Nephron (organoid): ENCODE measurements around the gene PKHD1.

Experiments
- H3K27ac Mint-ChIP-seq, 3 experiments: 2 replicates each; pipeline ENCODE4 v1.8.0; 2020; ENCODE audit warnings: mixed read lengths in 3 of 3, mild to moderate bottlenecking in 2 of 3, moderate library complexity in 1 of 3
- H3K27me3 Mint-ChIP-seq: 2 replicates; pipeline ENCODE4 v1.8.0; 2021; ENCODE audit warnings: low read depth, mild to moderate bottlenecking, moderate library complexity, mixed read lengths
- H3K36me3 Mint-ChIP-seq: 2 replicates; pipeline ENCODE4 v1.8.0; 2020; ENCODE audit warnings: low read depth, mixed read lengths
- H3K4me1 Mint-ChIP-seq: 2 replicates; pipeline ENCODE4 v1.8.0; 2020; ENCODE audit warnings: mixed read lengths
- H3K4me3 Mint-ChIP-seq, 3 experiments: 2 replicates each; pipeline ENCODE4 v1.8.0; 2020; ENCODE audit warnings: mild to moderate bottlenecking in 3 of 3, mixed read lengths in 3 of 3, moderate library complexity in 2 of 3
- H3K9me3 Mint-ChIP-seq: 2 replicates; pipeline ENCODE4 v1.8.0; 2020; ENCODE audit warnings: mixed read lengths
- TF ChIP-seq, protein P1 (sequence below), 3 experiments: fragments of 200-600 bp; sonication (generic); IDR thresholded peaks; one replicate each; pipeline ENCODE4 v1.5.0; 2021; ENCODE audit warnings: antibody characterized with exemption in 3 of 3; ENCODE audit not compliant: unreplicated experiment in 3 of 3

The PKHD1 gene

DNA sequence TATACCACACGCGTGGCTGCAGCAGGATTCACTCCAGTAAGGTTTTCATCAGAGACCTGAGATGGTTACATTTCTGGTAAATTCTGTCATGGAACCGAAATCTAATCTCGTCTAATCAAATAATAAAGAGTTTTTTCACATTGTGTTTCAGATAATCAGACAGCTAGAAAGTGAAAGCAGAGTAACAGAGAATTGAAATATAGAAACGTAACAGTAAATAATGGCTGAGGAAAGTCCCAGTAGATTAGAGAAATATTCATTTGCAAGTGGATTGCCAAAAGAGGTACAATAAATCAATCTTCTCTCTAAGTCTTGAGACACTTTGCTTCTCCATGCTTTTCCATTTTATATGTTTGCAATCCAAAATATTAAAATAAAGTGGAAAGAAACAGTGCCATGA lies 42.4 kb downstream of the PKHD1 start:
- no peaks in the 10 kb centered on the region for H3K27me3 Mint-ChIP-seq
- H3K4me1 Mint-ChIP-seq = peaks cover 29% of the 10 kb centered on the region
- no peak overlapping the region for H3K4me3 Mint-ChIP-seq
- no peaks in the 10 kb centered on the region for H3K9me3 Mint-ChIP-seq
- H3K36me3 Mint-ChIP-seq = peaks cover 6% of the 10 kb centered on the region
- TF ChIP-seq, protein P1, sequence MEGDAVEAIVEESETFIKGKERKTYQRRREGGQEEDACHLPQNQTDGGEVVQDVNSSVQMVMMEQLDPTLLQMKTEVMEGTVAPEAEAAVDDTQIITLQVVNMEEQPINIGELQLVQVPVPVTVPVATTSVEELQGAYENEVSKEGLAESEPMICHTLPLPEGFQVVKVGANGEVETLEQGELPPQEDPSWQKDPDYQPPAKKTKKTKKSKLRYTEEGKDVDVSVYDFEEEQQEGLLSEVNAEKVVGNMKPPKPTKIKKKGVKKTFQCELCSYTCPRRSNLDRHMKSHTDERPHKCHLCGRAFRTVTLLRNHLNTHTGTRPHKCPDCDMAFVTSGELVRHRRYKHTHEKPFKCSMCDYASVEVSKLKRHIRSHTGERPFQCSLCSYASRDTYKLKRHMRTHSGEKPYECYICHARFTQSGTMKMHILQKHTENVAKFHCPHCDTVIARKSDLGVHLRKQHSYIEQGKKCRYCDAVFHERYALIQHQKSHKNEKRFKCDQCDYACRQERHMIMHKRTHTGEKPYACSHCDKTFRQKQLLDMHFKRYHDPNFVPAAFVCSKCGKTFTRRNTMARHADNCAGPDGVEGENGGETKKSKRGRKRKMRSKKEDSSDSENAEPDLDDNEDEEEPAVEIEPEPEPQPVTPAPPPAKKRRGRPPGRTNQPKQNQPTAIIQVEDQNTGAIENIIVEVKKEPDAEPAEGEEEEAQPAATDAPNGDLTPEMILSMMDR (IDR thresholded peaks at IDR 0.05; ENCODE audit: unreplicated experiment in 3 of 3) = no peak
- H3K27ac Mint-ChIP-seq = no peak overlapping the region

DNA sequence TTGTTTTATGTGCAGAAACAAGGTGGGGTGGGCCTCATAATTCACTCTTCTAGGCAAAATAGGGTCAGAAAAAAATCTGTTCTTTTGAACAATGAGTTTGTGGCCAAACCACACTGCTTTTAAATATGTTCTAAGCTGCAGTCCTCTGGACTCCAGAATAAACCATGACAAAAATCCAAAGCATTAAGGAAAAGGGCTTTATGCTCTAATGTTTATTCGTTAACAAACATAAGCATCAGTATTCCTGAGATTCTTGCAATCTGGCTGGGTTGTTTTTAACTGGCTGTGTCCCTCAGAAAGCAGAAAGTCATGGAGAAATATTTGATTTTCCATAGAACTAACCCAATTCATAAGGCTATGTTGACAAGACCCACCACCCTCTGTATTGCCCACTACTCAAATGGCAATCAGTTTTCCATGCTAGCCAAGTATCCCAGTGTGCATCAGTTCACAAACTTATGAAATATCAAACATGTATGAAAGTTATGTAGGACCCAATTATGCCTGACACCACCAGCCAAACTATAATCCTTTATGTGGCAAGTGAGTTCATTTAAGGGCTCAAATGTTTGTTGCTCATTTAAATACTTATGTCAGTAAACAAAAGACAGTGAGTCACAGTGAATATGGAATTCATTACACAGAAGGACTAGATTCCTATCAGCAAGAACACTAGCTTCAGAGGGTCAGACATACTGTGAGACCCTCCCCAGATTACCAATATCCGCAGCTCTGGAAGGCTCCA lies 45.1 kb downstream of the PKHD1 start:
- Mint-ChIP-seq H3K36me3 (peaks cover 11% of the 10 kb centered on the region), H3K4me1 (peaks cover 26% of the 10 kb centered on the region), H3K9me3 (no peaks in the 10 kb centered on the region), H3K27me3 (no peaks in the 10 kb centered on the region), H3K4me3 (no peak overlapping the region), H3K27ac (no peak overlapping the region)
- TF ChIP-seq, protein P1 (IDR thresholded peaks at IDR 0.05; ENCODE audit: unreplicated experiment in 3 of 3) = no peak

- Mint-ChIP-seq H3K4me3 (no peak overlapping the region), H3K36me3 (peaks cover 11% of the 10 kb centered on the region), H3K4me1 (peaks cover 14% of the 10 kb centered on the region), H3K9me3 (no peaks in the 10 kb centered on the region), H3K27me3 (no peaks in the 10 kb centered on the region), H3K27ac (no peak overlapping the region)
- TF ChIP-seq, protein P1 (IDR thresholded peaks at IDR 0.05; ENCODE audit: unreplicated experiment in 3 of 3) = no peak
Measured at GRCh38 chr6:52041134-52041533, 46.3 kb downstream of the PKHD1 start.

- Mint-ChIP-seq H3K4me3 (no peak overlapping the region), H3K27ac (no peak overlapping the region), H3K9me3 (peaks cover 4% of the 10 kb centered on the region), H3K36me3 (peaks cover 13% of the 10 kb centered on the region), H3K4me1 (peaks cover 3% of the 10 kb centered on the region), H3K27me3 (peaks cover 4% of the 10 kb centered on the region)
- TF ChIP-seq, protein P1 (IDR thresholded peaks at IDR 0.05; ENCODE audit: unreplicated experiment in 3 of 3) = no peak
Measured at GRCh38 chr6:52027699-52028098, 59.7 kb downstream of the PKHD1 start.

- Mint-ChIP-seq H3K27ac (no peak overlapping the region), H3K36me3 (peaks cover 4% of the 10 kb centered on the region), H3K27me3 (peaks cover 9% of the 10 kb centered on the region), H3K4me3 (no peak overlapping the region), H3K4me1 (peaks cover 4% of the 10 kb centered on the region), H3K9me3 (no peaks in the 10 kb centered on the region)
- TF ChIP-seq, protein P1 (IDR thresholded peaks at IDR 0.05; ENCODE audit: unreplicated experiment in 3 of 3) = no peak
Measured at GRCh38 chr6:52024451-52025068, 62.9 kb downstream of the PKHD1 start.

GRCh38 chr6:52022675-52023074 lies 64.7 kb downstream of the PKHD1 start:
- H3K9me3 Mint-ChIP-seq = no peaks in the 10 kb centered on the region
- H3K36me3 Mint-ChIP-seq = no peaks in the 10 kb centered on the region
- peaks cover 4% of the 10 kb centered on the region for H3K4me1 Mint-ChIP-seq
- H3K27ac Mint-ChIP-seq = no peak overlapping the region
- TF ChIP-seq, protein P1 (IDR thresholded peaks at IDR 0.05; ENCODE audit: unreplicated experiment in 3 of 3) = no peak
- peaks cover 9% of the 10 kb centered on the region for H3K27me3 Mint-ChIP-seq
- no peak overlapping the region for H3K4me3 Mint-ChIP-seq
